ENCODE data around the gene ZNF664. TPM values are rescaled to one million over a fixed set of nuclear protein-coding genes. Genes with fewer than 3 reads are reported as not detected.

Gene ZNF664
- 10 to 100 TPM; 45.9 to 50.4 TPM for total RNA-seq

DNA sequence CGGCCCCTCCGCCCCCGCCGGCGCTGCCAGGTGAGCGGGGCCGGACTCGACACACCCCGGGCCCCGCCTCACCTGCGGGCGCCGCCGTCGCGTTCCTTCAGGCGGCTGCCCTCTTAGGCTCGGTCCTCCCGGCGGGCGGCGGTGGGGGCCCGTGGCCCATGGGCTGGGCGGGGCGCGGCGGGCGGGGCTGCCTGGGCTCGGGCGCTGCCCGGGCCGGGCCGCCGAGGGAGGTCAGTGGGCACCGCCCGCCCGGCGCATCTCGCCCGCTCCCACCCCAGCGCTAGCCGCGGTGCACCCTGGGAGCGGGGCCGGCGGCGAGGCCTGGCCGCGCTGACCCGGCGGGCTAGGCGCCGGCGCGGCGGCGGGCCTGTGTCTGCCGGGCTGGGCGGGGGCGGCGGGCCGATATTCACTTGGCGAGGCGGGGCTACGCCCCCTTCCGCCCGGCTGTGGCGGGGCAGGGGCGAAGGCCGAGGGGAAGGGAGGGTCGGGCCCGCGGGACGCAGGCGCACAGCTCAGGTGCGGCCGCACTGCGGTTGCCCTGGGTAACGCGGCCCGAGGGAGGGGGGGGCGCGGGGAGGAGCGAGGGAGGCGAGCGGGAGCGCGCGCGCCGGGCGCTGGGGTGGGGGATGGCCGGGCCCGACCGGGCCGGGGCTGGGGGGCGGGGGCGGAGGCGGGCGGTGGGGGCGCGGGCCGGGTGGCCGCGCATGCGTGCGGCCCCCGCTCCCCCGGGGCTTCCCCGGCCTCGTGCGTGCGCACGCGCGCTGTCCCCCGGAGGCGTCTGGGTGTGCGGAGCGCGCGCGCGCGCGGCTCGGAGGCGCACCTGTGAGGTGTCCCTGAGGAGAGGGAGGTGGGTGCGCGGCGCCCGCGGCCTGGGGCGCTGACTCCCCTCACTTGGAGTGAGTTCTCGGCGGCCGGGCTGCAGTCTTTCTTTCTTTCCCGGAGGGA is at the start of gene ZNF664, which contains the start of gene CCDC92:
ZNF664 (plus strand) TSS at position 759 of the 945 bp plus-strand sequence. CDS start 38,930 bp downstream, outside the sequence.
CCDC92 (minus strand) TSS at position 375 of the 945 bp plus-strand sequence. CDS start 28,526 bp downstream, outside the sequence.
- ATAC-seq (ENCODE audit: low read depth) (peak; percentile 83), DNase-seq (peak; percentile 96)
- H3K36me3 Mint-ChIP-seq: peaks cover 7% of the 10 kb centered on the region
- H3K4me1 Mint-ChIP-seq: peaks cover 15% of the 10 kb centered on the region
- H3K4me3 Mint-ChIP-seq: peak within 1 kb of the TSS; percentile 92
- POLR2A ChIA-PET: interaction anchor here (0.7 to 1.3 kb wide), 4 partner anchors 16 to 41 kb away, joined by 3 to 7 read pairs (median 4); no protein-coding TSS in a partner anchor
- H3K27me3 Mint-ChIP-seq: no peaks in the 10 kb centered on the region
- H3K9me3 Mint-ChIP-seq: no peaks in the 10 kb centered on the region
- peak within 1 kb of the TSS; percentile 87 for H3K27ac Mint-ChIP-seq

DNA sequence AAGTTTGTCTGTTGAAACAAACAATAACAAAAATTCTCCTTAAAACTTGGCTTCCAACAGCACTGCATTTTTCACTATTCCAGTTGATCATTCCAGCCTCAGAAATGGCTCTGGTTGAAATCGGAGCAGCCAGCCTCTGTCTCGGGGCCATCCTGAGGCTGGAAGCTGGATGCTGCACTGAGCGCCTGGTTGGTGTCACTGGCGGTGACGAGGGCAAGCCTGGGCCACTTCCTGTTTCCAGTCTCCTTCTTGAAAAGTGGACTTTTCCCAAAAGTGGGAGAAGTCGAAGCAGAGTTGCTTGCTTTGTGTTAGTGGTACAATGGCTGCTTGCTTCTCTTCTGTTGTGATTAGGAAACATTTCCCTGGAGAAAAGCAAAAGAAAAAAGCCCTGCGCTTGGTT is 49.1 kb upstream of the ZNF664 start:
- DNase-seq: no peak
- no peak for ATAC-seq (ENCODE audit: low read depth)
- H3K27ac Mint-ChIP-seq: no peak overlapping the region
- peaks cover 2% of the 10 kb centered on the region for H3K4me1 Mint-ChIP-seq
- H3K9me3 Mint-ChIP-seq: no peaks in the 10 kb centered on the region
- POLR2A ChIA-PET: no interaction called here
- H3K36me3 Mint-ChIP-seq: no peaks in the 10 kb centered on the region
- no peak overlapping the region for H3K4me3 Mint-ChIP-seq
- H3K27me3 Mint-ChIP-seq: peaks cover 8% of the 10 kb centered on the region

- POLR2A ChIA-PET: no interaction called here
- H3K4me1 Mint-ChIP-seq: peaks cover 2% of the 10 kb centered on the region
- peak overlapping the region; percentile 14 for H3K27ac Mint-ChIP-seq
- H3K4me3 Mint-ChIP-seq: no peak overlapping the region
- no peaks in the 10 kb centered on the region for H3K36me3 Mint-ChIP-seq
- H3K9me3 Mint-ChIP-seq: no peaks in the 10 kb centered on the region
- ATAC-seq (ENCODE audit: low read depth): no peak
- H3K27me3 Mint-ChIP-seq: peaks cover 13% of the 10 kb centered on the region
- no peak for DNase-seq
These were observed 48.5 kb upstream of the ZNF664 start for GRCh38 chr12:123924539-123924938.

- DNase-seq (no peak), ATAC-seq (ENCODE audit: low read depth) (no peak)
- POLR2A ChIA-PET: no interaction called here
- no peaks in the 10 kb centered on the region for H3K9me3 Mint-ChIP-seq
- H3K27ac Mint-ChIP-seq: no peak overlapping the region
- peaks cover 14% of the 10 kb centered on the region for H3K4me1 Mint-ChIP-seq
- H3K4me3 Mint-ChIP-seq: no peak overlapping the region
- no peaks in the 10 kb centered on the region for H3K36me3 Mint-ChIP-seq
- peaks cover 12% of the 10 kb centered on the region for H3K27me3 Mint-ChIP-seq
These were observed 44.6 kb upstream of the ZNF664 start for GRCh38 chr12:123928274-123928865.

DNA sequence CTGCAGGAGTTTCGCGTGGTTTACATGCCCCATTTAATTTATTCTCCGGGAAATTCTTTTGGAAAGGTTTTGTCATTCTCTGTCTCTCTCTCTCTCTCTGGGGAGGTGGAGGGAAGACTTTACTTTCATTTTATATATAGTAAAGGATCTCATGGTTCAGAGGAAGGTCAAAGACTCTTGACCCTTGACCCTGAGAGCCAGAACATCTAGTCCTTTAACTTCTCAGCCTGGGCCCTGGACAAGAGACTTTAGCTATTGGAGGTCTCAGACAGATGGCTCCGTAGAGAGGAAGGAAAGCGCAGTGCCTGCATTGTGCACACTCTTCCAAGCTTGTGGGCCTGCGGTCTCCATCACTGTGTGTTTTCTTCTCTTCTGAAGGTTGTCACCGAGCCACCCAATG is 44.1 kb upstream of the ZNF664 start:
- DNase-seq (no peak), ATAC-seq (ENCODE audit: low read depth) (no peak)
- H3K9me3 Mint-ChIP-seq: no peaks in the 10 kb centered on the region
- no peak overlapping the region for H3K27ac Mint-ChIP-seq
- POLR2A ChIA-PET: no interaction called here
- peaks cover 16% of the 10 kb centered on the region for H3K4me1 Mint-ChIP-seq
- H3K4me3 Mint-ChIP-seq: no peak overlapping the region
- H3K27me3 Mint-ChIP-seq: peaks cover 12% of the 10 kb centered on the region
- no peaks in the 10 kb centered on the region for H3K36me3 Mint-ChIP-seq

DNA sequence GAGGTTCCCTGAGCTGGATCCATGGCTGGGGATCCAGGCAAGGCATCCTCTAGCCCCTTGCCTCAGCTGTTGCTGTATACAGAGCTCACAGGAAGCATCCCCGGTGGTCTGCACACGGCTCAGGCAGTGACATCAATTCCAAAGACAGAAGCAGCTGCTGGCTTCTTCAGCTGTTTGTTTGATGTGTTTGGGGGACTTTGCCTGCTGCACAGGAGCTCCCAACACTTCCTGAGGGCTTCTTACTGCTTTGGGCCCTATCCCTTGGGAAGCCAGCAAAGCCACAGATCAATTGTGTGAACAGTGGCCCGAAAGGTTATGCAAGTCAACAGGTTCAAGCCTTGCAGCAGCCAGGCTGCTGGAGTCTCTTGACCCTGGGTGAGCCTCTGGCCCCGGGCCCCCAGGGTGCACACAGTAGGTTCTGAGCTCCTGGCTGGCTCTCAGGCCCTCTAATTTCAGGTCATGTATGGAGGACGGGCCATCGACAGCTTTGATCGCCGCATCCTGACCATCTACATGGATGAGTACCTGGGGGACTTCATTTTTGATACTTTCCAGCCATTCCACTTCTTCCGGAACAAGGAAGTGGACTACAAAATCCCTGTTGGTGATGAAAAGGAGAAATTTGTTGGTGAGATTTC is 43.0 kb upstream of the ZNF664 start:
- Mint-ChIP-seq H3K9me3 (no peaks in the 10 kb centered on the region), H3K4me3 (no peak overlapping the region), H3K36me3 (no peaks in the 10 kb centered on the region), H3K27me3 (peaks cover 12% of the 10 kb centered on the region), H3K4me1 (peaks cover 16% of the 10 kb centered on the region), H3K27ac (no peak overlapping the region)
- no peak for DNase-seq
- POLR2A ChIA-PET: interaction anchor here (0.9 to 1.6 kb wide), 2 partner anchors 8 kb away, joined by 3 read pairs; no protein-coding TSS in a partner anchor
- no peak for ATAC-seq (ENCODE audit: low read depth)

- peaks cover 2% of the 10 kb centered on the region for H3K36me3 Mint-ChIP-seq
- H3K4me3 Mint-ChIP-seq: peak overlapping the region; percentile 55
- H3K4me1 Mint-ChIP-seq: peaks cover 16% of the 10 kb centered on the region
- POLR2A ChIA-PET: interaction anchor here (1.6 kb wide), 2 partner anchors 10 to 41 kb away, joined by 3 to 4 read pairs; partner anchors contain the start of genes CCDC92 and ZNF664
- DNase-seq (no peak), ATAC-seq (ENCODE audit: low read depth) (peak; percentile 71)
- peaks cover 12% of the 10 kb centered on the region for H3K27me3 Mint-ChIP-seq
- no peak overlapping the region for H3K27ac Mint-ChIP-seq
- H3K9me3 Mint-ChIP-seq: no peaks in the 10 kb centered on the region
These were observed 41.2 kb upstream of the ZNF664 start for GRCh38 chr12:123931686-123932321.

- Mint-ChIP-seq H3K4me3 (no peak overlapping the region), H3K4me1 (peaks cover 26% of the 10 kb centered on the region), H3K27me3 (peaks cover 12% of the 10 kb centered on the region), H3K27ac (no peak overlapping the region), H3K36me3 (peaks cover 7% of the 10 kb centered on the region), H3K9me3 (no peaks in the 10 kb centered on the region)
- ATAC-seq (ENCODE audit: low read depth) (no peak), DNase-seq (no peak)
- POLR2A ChIA-PET: interaction anchor here (0.9 kb wide), 1 partner anchor 38 kb away, joined by 3 read pairs; no protein-coding TSS in a partner anchor
These were observed 39.8 kb upstream of the ZNF664 start for GRCh38 chr12:123933214-123933613.

DNA sequence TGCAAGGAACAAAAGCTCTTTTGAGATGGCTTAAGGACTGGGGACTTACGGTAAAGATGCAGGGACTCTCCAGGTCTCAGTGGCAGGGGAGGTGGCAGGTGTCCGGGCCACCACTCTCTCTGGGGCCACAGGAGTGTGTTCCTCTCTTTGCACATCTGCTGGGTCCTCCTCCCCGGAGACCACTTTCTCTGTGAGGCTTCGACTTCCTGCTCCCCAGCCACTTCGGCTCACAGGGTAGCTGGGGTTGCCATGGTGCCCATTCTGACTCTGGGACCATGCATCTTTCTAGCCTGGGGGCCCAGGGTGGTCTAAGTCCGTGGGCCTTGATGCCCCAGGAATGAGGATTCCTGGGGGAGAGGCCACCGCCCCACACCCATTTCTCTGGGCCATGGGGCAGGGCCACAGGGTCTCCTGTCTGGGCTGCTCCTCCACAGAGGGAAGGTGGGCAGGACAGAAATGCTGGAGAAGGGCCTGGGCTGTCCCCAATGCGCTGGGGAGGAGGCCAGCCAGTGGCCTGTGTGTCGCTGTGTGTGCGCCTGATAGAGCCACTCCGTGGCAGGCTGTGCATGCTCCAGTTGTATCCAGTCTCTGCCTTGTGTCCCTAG is 38.9 kb upstream of the ZNF664 start:
- no peak overlapping the region for H3K4me3 Mint-ChIP-seq
- peaks cover 7% of the 10 kb centered on the region for H3K36me3 Mint-ChIP-seq
- peaks cover 10% of the 10 kb centered on the region for H3K27me3 Mint-ChIP-seq
- no peaks in the 10 kb centered on the region for H3K9me3 Mint-ChIP-seq
- no peak overlapping the region for H3K27ac Mint-ChIP-seq
- no peak for ATAC-seq (ENCODE audit: low read depth)
- no peak for DNase-seq
- POLR2A ChIA-PET: no interaction called here
- peaks cover 35% of the 10 kb centered on the region for H3K4me1 Mint-ChIP-seq

GRCh38 chr12:123934829-123935228 is 38.2 kb upstream of the ZNF664 start:
- POLR2A ChIA-PET: no interaction called here
- DNase-seq (no peak), ATAC-seq (ENCODE audit: low read depth) (no peak)
- Mint-ChIP-seq H3K9me3 (no peaks in the 10 kb centered on the region), H3K36me3 (peaks cover 7% of the 10 kb centered on the region), H3K27ac (no peak overlapping the region), H3K27me3 (peaks cover 6% of the 10 kb centered on the region), H3K4me3 (no peak overlapping the region), H3K4me1 (peaks cover 36% of the 10 kb centered on the region)

DNA sequence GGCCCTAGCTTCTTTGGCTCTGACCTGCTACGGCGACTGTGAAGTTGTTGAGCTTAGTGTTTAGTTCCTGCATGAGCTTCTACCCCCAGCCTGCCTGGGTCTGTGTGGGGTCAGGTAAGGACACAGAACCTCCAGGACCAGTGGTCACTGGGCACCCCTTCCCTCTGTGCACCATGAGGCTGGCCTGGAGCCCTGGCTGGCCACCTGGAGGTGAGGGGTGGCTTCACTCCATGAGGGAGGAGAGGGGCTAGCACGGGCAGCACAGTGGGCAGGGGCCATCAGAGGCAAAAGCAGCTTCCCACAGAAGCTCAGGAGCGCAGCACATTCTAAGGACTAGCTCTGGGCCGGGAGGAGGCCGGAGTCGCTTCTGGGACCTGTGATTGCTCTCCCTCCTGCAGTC is 37.1 kb upstream of the ZNF664 start:
- Mint-ChIP-seq H3K27ac (peak overlapping the region; percentile 78), H3K27me3 (peaks cover 2% of the 10 kb centered on the region), H3K36me3 (peaks cover 11% of the 10 kb centered on the region), H3K4me1 (peaks cover 36% of the 10 kb centered on the region), H3K4me3 (no peak overlapping the region), H3K9me3 (no peaks in the 10 kb centered on the region)
- ATAC-seq (ENCODE audit: low read depth): no peak
- DNase-seq: no peak
- POLR2A ChIA-PET: interaction anchor here (0.8 kb wide), 1 partner anchor 42 kb away, joined by 3 read pairs; no protein-coding TSS in a partner anchor

DNA sequence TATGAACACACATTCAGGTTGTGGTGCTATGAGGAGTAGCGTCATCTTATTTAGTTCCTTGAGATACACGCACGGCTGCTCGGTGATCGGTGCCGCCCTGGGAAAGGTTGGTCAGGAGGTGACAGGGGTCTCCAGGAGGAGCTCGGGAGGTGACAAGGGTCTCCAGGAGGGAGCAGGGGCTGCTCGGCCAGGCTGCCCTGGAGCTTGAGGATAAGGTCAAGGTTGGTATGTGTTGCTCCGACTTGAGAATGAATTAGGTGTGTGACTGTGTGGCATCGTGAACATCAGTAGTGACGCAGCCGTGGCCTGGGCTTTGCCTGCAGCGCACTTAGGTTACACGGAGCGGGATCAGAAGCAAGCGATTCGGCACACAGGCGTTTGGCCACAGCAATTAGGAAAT is 36.5 kb upstream of the ZNF664 start:
- H3K27me3 Mint-ChIP-seq: peaks cover 2% of the 10 kb centered on the region
- POLR2A ChIA-PET: interaction anchor here (0.8 kb wide), 1 partner anchor 41 kb away, joined by 3 read pairs; no protein-coding TSS in a partner anchor
- H3K36me3 Mint-ChIP-seq: peaks cover 13% of the 10 kb centered on the region
- peak overlapping the region; percentile 78 for H3K27ac Mint-ChIP-seq
- peak overlapping the region; percentile 46 for H3K4me3 Mint-ChIP-seq
- ATAC-seq (ENCODE audit: low read depth) (no peak), DNase-seq (no peak)
- H3K4me1 Mint-ChIP-seq: peaks cover 35% of the 10 kb centered on the region
- H3K9me3 Mint-ChIP-seq: no peaks in the 10 kb centered on the region
